HG03196 (cell line): ENCODE data around the gene ATP5IF1.

ENCODE experiments used
- ATAC-seq: cut with Tn5 transposase; IDR thresholded peaks from one replicate; pipeline ENCODE4 v1.9.1; 2021; ENCODE audit not compliant: unreplicated experiment

ATP5IF1 gene

GRCh38 chr1:28264897-28265296, 29.0 kb downstream of the ATP5IF1 start:
- no peak for ATAC-seq

- no peak for ATAC-seq
Observed at GRCh38 chr1:28265577-28265976, 29.7 kb downstream of the ATP5IF1 start.

DNA sequence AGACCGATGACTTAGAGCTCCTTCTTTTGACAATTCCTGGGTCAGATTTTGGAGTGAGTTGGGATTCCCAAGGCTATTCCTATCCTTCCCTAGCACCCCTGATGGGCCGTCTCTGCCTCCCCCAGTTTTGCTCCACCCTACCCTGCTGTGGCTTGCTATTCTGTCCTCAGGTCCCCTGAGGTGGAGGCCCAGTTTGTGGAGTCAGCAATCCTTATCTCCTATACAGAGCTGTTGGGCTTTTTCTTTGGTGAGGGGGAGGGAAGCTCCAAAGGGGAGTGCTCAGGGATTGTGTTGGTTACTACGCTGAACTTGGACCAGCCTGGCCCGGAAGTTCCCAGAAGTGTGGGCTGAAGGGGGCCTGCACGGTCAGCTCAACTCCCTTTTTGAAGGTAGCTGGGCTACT, 31.0 kb downstream of the ATP5IF1 start:
- no peak for ATAC-seq

DNA sequence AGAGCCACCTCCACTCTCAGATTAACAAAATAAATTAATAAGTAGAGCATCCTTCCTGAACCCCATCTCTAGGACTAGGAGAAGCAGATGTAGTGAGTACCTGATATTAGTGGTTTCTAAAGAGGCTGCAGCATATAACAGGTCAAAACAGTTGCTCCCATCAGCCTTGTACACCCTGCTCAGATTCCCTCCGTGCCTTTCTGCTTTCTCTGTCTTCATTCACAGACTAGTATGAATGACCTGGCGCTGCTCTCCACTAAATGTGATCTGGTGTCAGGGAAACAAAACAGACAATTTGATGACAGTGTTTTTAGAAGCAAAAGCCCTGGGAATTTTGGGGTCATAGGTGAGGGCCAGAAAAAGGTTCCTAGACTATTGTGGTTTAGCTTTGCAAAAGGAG, 31.7 kb downstream of the ATP5IF1 start:
- no peak for ATAC-seq

DNA sequence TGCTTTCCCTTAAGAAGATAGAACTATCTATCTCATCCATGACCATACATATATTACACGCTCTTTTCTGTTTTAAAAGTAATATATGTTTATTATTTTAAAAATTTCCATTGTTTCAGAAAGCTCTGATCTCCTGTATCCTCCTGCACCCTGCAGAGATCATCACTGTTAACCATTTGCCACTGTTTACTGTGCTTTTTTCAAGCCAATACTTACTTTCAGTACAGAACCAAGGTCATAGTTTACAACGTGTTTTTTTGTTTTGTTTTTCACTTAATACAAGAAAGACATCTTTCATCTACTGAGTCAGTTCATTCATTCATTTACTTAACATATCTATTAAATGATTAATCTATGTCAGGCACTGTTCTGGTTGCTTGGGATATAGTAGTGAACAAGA, 33.6 kb downstream of the ATP5IF1 start:
- ATAC-seq, result no peak

- no peak for ATAC-seq
Observed at GRCh38 chr1:28272215-28272852, 36.4 kb downstream of the ATP5IF1 start.

DNA sequence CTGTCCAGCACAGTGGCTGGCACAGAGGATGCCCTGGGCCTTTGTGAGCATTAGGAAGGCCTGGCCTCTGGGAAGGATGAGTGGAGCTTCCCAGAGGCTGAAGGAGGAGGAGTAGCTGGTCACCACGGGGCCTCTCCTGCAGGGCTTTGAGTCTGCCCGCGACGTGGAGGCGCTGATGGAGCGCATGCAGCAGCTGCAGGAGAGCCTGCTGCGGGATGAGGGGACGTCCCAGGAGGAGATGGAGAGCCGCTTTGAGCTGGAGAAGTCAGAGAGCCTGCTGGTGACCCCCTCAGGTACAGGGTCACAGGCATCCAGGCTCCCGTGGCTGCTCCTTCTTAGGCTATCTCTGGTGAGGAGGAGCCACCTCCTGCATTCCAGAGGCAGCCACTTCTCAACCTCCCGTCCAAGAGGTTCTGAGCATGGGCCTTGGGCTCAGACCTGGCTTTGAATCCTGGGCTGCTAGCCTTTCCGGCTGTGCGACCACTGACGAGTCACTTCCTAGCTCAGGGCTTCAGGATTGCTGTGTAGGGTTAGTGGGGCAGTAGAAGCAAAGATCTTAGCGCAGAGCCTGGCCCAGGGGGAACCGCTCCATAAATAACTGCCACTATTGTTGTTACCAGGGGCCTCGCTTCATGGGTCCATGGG, 37.4 kb downstream of the ATP5IF1 start:
- no peak for ATAC-seq

- no peak for ATAC-seq
Observed at GRCh38 chr1:28278763-28279162, 42.8 kb downstream of the ATP5IF1 start.

DNA sequence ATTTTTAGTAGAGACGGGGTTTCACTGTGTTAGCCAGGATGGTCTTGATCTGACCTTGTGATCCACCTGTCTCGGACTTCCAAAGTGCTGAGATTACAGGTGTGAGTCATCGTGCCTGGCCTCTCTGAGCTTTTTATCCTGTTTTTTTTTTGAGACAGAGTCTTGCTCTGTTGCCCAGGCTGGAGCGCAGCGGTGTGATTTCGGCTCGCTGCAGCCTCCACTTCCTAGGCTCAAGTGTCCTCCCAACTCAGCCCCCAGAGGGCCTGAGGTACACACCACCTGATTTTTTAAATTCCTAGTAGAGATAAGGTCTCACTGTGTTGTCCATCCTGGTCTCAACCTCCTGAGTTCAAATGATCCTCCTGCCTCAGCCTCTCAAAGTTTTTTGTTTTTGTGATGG, 43.8 kb downstream of the ATP5IF1 start:
- no peak for ATAC-seq

DNA sequence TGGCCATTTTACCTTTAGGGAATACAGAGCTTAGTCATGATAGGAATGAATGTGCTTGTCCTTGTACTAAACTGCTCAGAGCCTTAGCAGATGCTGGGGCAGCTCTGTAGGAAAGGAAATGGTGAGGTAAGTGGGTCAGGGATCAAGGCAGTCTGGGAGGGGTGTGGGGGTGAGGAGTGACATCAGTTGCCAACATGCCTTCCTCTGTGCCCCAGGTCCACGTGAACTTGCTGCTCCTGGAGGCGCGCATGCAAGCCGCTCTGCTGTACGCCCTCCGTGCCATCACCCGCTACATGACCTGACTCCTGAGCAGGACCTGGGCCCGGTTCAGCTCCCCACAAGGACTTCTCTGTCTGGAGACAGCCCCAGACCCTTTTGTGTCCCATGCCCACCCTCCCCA, 44.6 kb downstream of the ATP5IF1 start:
- ATAC-seq, result no peak

- no peak for ATAC-seq
Observed at GRCh38 chr1:28280977-28281381, 45.1 kb downstream of the ATP5IF1 start.

- ATAC-seq, result no peak
Observed at GRCh38 chr1:28281608-28282425, 45.9 kb downstream of the ATP5IF1 start.

DNA sequence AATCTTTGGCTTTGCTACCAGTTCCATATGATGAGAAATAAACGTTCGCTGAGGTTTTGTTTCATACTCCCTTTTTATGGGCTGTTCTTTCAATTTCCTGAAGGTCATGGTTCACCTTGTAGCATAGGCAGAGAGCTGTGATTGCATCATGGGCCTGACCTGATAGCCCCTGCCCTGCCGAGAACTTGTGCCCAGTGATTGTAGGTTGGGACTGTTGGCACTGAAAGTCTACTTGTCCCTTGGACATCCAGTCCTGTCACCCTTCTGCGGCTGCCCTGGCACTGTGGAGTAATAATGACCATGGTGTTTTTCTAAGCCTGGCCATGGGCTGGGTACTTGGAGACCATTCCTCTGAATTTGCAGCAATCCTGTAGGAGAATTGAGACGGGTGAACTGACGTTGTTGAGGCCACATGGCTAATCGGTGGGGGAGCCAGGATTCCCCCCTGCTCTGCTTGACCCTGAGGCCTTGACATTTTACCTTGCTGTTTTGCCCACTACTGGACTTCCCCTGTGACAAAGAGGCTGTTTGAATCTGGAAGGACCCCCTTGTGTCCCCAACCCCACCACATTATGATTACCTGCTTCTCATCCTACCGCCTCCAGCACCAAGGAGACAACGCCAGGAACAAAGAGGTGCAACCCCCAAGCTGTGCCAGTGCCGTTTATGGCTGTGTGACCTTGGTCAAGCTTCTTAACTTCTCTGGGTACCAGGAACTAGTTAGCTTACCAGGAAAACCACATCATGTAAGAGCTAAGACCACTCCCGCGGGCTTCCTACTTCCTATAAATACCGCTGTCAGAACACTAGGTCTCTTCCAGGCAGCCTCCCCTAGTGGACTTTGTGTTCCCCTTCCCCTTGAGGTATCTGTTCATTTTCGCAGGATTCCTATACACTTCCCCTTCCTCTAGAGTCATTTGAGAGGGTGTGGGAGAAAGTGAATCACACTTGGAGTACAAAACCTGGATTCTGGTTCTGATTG, 46.8 kb downstream of the ATP5IF1 start:
- ATAC-seq, result no peak

- ATAC-seq, result no peak
Observed at GRCh38 chr1:28286111-28286510, 50.2 kb downstream of the ATP5IF1 start.
